ENCODE data around the gene HINFP. TPM values are rescaled to one million over a fixed set of nuclear protein-coding genes. Genes with fewer than 3 reads are reported as not detected.

The HINFP gene
- total and polyA plus RNA-seq, 9 of the 15 experiments (the other 6 are each of a cell fraction or from before 2014, with no cell fraction given): 13.8 to 34.1 (median 22.5) TPM

DNA sequence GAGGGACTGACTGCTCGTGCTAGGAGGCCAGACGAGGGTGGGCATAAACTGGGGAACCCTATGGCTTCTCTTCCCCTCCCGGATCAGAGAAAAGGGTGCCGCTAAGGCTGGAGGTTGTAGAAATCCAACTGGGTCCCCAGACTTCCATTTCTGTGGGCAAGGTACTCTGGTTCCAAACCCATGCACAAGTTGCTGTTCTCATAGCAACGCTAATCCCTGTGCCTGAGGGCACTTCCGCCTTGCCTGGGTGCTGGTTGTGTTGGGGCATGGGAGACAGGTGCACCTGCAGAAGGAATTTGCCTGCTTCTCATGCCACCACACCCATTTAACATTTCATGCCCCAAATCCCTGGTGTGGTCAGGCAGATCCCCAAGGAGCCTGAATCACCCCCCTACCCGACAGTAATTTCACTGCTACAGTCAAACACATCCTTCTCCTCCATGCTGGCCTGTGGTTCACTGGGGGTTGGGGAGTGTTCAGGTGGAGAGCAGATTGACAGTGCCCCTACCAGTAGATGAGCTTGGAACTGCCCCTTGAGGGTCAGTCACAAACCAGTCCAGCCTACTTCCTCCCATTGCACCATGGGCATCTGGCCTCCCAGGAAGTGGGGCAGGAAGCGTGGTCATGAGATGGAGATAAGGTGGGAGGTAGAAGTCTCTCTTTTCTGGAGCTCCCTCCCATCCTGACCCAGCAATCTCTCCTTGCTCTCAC is 13.1 kb upstream of the HINFP start (continued):
- TF ChIP-seq, protein P1, sequence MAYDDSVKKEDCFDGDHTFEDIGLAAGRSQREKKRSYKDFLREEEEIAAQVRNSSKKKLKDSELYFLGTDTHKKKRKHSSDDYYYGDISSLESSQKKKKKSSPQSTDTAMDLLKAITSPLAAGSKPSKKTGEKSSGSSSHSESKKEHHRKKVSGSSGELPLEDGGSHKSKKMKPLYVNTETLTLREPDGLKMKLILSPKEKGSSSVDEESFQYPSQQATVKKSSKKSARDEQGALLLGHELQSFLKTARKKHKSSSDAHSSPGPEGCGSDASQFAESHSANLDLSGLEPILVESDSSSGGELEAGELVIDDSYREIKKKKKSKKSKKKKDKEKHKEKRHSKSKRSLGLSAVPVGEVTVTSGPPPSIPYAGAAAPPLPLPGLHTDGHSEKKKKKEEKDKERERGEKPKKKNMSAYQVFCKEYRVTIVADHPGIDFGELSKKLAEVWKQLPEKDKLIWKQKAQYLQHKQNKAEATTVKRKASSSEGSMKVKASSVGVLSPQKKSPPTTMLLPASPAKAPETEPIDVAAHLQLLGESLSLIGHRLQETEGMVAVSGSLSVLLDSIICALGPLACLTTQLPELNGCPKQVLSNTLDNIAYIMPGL (CRISPR knock-in tag; IDR thresholded peaks at IDR 0.05): no peak
- TF ChIP-seq ZNF12 (CRISPR knock-in tag; IDR thresholded peaks at IDR 0.05) (no peak), GABPB1 (CRISPR knock-in tag; IDR thresholded peaks at IDR 0.05) (0 out of 2 replicates have a peak, but pooled peaks have one; percentile 8), NR2C1 (IDR thresholded peaks at IDR 0.05) (peak; percentile 48; the same call in 1 of the 2 replicates), NR2C1 (tag; IDR thresholded peaks at IDR 0.05) (0 out of 2 replicates have a peak, but pooled peaks have one; percentile 6), HNRNPUL1 (IDR thresholded peaks at IDR 0.05; ENCODE audit: low read length) (no peak), TOE1 (IDR thresholded peaks at IDR 0.05; ENCODE audit: borderline replicate concordance) (peak; percentile 28; the same call in 1 of the 2 replicates), TOE1 (CRISPR knock-in tag; IDR thresholded peaks at IDR 0.05; ENCODE audit: borderline replicate concordance, low read depth) (no peak), KDM2B (CRISPR knock-in tag; IDR thresholded peaks at IDR 0.05) (no peak), ETV5 (CRISPR knock-in tag; IDR thresholded peaks at IDR 0.05; ENCODE audit: low read depth) (peak; percentile 32; the same call in 1 of the 2 replicates), LEF1 (IDR thresholded peaks at IDR 0.05) (no peak; the same call in 1 of the 2 replicates), EP400 (IDR thresholded peaks at IDR 0.05) (peak; percentile 85), CREM (IDR thresholded peaks at IDR 0.05; ENCODE audit: low read depth) (peak; percentile 80), C11orf30 (IDR thresholded peaks at IDR 0.05; ENCODE audit: low read depth) (0 out of 2 replicates have a peak, but pooled peaks have one; percentile 31), NFYB (IDR thresholded peaks at IDR 0.05; ENCODE audit: extremely low read depth, insufficient read length) (peak; percentile 59), L3MBTL2 (IDR thresholded peaks at IDR 0.05) (peak; percentile 21; the same call in 1 of the 2 replicates), CEBPB (tag; IDR thresholded peaks at IDR 0.05) (peak; percentile 73), ATF7 (IDR thresholded peaks at IDR 0.05) (peak; percentile 61; the same call in 1 of the 2 replicates)
- TF ChIP-seq, protein P2, sequence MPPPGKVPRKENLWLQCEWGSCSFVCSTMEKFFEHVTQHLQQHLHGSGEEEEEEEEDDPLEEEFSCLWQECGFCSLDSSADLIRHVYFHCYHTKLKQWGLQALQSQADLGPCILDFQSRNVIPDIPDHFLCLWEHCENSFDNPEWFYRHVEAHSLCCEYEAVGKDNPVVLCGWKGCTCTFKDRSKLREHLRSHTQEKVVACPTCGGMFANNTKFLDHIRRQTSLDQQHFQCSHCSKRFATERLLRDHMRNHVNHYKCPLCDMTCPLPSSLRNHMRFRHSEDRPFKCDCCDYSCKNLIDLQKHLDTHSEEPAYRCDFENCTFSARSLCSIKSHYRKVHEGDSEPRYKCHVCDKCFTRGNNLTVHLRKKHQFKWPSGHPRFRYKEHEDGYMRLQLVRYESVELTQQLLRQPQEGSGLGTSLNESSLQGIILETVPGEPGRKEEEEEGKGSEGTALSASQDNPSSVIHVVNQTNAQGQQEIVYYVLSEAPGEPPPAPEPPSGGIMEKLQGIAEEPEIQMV (tag; conservative IDR thresholded peaks at IDR 0.05; ENCODE audit: low read depth): no peak
- TF ChIP-seq, protein P3, sequence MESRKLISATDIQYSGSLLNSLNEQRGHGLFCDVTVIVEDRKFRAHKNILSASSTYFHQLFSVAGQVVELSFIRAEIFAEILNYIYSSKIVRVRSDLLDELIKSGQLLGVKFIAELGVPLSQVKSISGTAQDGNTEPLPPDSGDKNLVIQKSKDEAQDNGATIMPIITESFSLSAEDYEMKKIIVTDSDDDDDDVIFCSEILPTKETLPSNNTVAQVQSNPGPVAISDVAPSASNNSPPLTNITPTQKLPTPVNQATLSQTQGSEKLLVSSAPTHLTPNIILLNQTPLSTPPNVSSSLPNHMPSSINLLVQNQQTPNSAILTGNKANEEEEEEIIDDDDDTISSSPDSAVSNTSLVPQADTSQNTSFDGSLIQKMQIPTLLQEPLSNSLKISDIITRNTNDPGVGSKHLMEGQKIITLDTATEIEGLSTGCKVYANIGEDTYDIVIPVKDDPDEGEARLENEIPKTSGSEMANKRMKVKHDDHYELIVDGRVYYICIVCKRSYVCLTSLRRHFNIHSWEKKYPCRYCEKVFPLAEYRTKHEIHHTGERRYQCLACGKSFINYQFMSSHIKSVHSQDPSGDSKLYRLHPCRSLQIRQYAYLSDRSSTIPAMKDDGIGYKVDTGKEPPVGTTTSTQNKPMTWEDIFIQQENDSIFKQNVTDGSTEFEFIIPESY (CRISPR knock-in tag; IDR thresholded peaks at IDR 0.05): no peak
- TF ChIP-seq, protein P4, sequence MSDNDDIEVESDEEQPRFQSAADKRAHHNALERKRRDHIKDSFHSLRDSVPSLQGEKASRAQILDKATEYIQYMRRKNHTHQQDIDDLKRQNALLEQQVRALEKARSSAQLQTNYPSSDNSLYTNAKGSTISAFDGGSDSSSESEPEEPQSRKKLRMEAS (CRISPR knock-in tag; IDR thresholded peaks at IDR 0.05): peak; percentile 51; the same call in 1 of the 2 replicates
- TF ChIP-seq, protein P5, sequence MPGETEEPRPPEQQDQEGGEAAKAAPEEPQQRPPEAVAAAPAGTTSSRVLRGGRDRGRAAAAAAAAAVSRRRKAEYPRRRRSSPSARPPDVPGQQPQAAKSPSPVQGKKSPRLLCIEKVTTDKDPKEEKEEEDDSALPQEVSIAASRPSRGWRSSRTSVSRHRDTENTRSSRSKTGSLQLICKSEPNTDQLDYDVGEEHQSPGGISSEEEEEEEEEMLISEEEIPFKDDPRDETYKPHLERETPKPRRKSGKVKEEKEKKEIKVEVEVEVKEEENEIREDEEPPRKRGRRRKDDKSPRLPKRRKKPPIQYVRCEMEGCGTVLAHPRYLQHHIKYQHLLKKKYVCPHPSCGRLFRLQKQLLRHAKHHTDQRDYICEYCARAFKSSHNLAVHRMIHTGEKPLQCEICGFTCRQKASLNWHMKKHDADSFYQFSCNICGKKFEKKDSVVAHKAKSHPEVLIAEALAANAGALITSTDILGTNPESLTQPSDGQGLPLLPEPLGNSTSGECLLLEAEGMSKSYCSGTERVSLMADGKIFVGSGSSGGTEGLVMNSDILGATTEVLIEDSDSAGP (CRISPR knock-in tag; IDR thresholded peaks at IDR 0.05): 0 out of 2 replicates have a peak, but pooled peaks have one; percentile 31
